ENCODE results near the gene RSPO4. TPM values are rescaled to one million over a fixed set of nuclear protein-coding genes. Genes with fewer than 3 reads are reported as not detected.
A peak's percentile ranks its signal among the peaks of the same experiment; 100 is the strongest.

The RSPO4 gene
- total and polyA plus RNA-seq, 2 of the 8 experiments (the other 6 are each of a cell fraction or from before 2014, with no cell fraction given): 3.4 to 6.4 TPM

DNA sequence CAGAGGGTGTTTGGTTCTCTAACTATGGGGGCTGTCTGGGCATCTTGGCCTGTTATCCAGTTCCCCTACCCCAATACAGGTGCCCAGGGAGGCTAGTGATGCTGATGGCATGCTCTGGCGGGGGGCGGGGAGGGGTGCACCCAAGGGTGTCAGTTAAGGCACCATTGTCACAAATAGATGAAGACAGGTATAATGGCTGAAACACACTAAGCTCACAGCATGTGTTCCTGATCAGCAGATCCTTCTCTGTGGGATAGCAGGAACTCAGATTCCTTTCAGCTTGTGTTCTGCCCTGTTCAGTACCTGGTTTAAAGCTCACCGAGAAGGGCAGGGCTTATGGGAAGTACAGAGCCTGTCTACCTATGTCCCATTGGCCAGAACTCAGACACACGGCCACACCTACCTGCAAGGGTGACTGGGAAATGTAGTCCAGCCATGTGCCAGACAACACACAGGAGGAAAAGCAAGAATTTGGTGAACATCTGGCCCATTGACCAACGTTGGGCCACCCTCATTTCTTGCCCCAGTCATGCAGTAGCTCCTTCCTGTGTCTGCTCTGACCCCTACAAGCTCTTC, 3.4 kb upstream of the RSPO4 start:
- Histone ChIP-seq H3K14ac (ENCODE audit: insufficient read length) (no peak overlapping the region), H3K18ac (ENCODE audit: extremely low read depth, low read length) (no peak overlapping the region), H4K20me1 (replicated peaks in 1 of 2; ENCODE audit: control insufficient read depth in 1 of 2, insufficient read depth in 2 of 2, low read length in 2 of 2) (no peaks in the 10 kb centered on the region), H3K27ac (ENCODE audit: low read depth, low read length) (no peak overlapping the region), H4K8ac (ENCODE audit: extremely low read depth, insufficient read depth, low read length) (no peak overlapping the region), H2BK120ac (replicated peaks; ENCODE audit: low read depth, low read length) (no peak overlapping the region), H3K9ac (replicated peaks in 1 of 4; ENCODE audit: extremely low read depth in 1 of 4, low read depth in 3 of 4, low read length in 3 of 4) (no peak overlapping the region), H2BK12ac (ENCODE audit: low read depth, low read length) (no peak overlapping the region), H3K23ac (ENCODE audit: insufficient read length) (no peak overlapping the region), H2AFZ (ENCODE audit: low read length) (no peak overlapping the region), H4K5ac (ENCODE audit: insufficient read length, low read depth, low read length) (peak overlapping the region; percentile 3), H3K79me1 (ENCODE audit: low read depth, low read length) (no peaks in the 10 kb centered on the region), H2BK20ac (ENCODE audit: low read length) (no peak overlapping the region), H3K4ac (replicated peaks; ENCODE audit: insufficient read length, low read depth, low read length) (no peak overlapping the region), H3K56ac (replicated peaks; ENCODE audit: insufficient read length, low read depth, low read length) (no peak overlapping the region), H3K79me2 (ENCODE audit: control insufficient read depth in 1 of 2, insufficient read depth in 2 of 2, low read length in 2 of 2) (no peaks in the 10 kb centered on the region), H2AK5ac (ENCODE audit: low read depth, low read length) (no peak overlapping the region), H3K23me2 (ENCODE audit: low read depth, low read length) (peaks cover 5% of the 10 kb centered on the region; the same call in 1 of the 2 replicates), H4K91ac (replicated peaks; ENCODE audit: insufficient read length, low read length) (no peak overlapping the region), H3K9me3 (ENCODE audit: insufficient read depth in 2 of 2, low read depth in 1 of 2, low read length in 1 of 2) (no peaks in the 10 kb centered on the region), H3K4me3 (ENCODE audit: extremely low read depth in 1 of 4, insufficient read depth in 2 of 4, low read depth in 3 of 4, low read length in 4 of 4) (no peak overlapping the region), H2BK5ac (ENCODE audit: low read depth, low read length) (no peak overlapping the region), H3K4me1 (replicated peaks in 1 of 4; ENCODE audit: control insufficient read depth in 3 of 4, insufficient read depth in 4 of 4, low read length in 3 of 4) (peaks cover 0 to 12% (median 4%) of the 10 kb centered on the region in 4 experiments; a peak in 5 of 7 replicates), H2BK15ac (ENCODE audit: low read length) (no peak overlapping the region), H3K27me3 (replicated peaks in 1 of 4; ENCODE audit: control insufficient read depth in 3 of 4, extremely low read depth in 1 of 4, insufficient read depth in 3 of 4, low read length in 3 of 4) (peaks cover 4 to 24% (median 19%) of the 10 kb centered on the region in 4 experiments), H3K36me3 (ENCODE audit: control insufficient read depth in 2 of 4, insufficient read depth in 4 of 4, low read length in 3 of 4) (no peaks in the 10 kb centered on the region), H3K4me2 (ENCODE audit: insufficient read depth in 1 of 2, low read depth in 2 of 2, low read length in 2 of 2) (peak overlapping the region; percentile 20 to 26; a peak in 3 of 4 replicates)
- WGBS, 2 experiments (ENCODE audit: extremely low coverage in 1 of 2, insufficient coverage in 1 of 2, insufficient read length in 1 of 2, insufficient replicate concordance in 2 of 2, low coverage in 1 of 2, low lambda C conversion rate in 2 of 2, missing lambda C conversion rate in 1 of 2): 42% methylated on average over 4 of the region's 5 CpGs; no CpG with 5 or more reads in 1 of the 2 experiments
- ChIA-PET CTCF (ENCODE audit: partially characterized antibody) (interaction anchor here (0.7 to 1.2 kb wide), 2 partner anchors 102 to 103 kb away, joined by 3 read pairs; no protein-coding TSS in a partner anchor), POLR2A (ENCODE audit: partially characterized antibody) (interaction anchor here (1.5 kb wide), 1 partner anchor 19 kb away, joined by 3 read pairs; no protein-coding TSS in a partner anchor)
- DNase-seq (ENCODE audit: low read depth in 1 of 2, low spot score in 2 of 2): peak; percentile 34 to 57
- FAIRE-seq: peak; percentile 100
- TF ChIP-seq SIX5 (IDR thresholded peaks at IDR 0.05; ENCODE audit: low read depth, low read length) (peak; percentile 78), HDAC6 (IDR thresholded peaks at IDR 0.05; ENCODE audit: low read depth, low read length) (no peak), SP1 (IDR thresholded peaks at IDR 0.05; ENCODE audit: low read depth, low read length) (peak; percentile 75), CREB1 (IDR thresholded peaks at IDR 0.05) (peak; percentile 42; the same call in 1 of the 2 replicates)

Measured in H1 (cell line).